ENCODE data around the gene ZNHIT2. TPM values are rescaled to one million over a fixed set of nuclear protein-coding genes. Genes with fewer than 3 reads are reported as not detected.
A peak's percentile ranks its signal among the peaks of the same experiment; 100 is the strongest.

The ZNHIT2 gene
- 22.6 and 31.8 TPM in 2 replicates for total RNA-seq
- 19.5 and 32.8 TPM in 2 replicates for polyA plus RNA-seq

DNA sequence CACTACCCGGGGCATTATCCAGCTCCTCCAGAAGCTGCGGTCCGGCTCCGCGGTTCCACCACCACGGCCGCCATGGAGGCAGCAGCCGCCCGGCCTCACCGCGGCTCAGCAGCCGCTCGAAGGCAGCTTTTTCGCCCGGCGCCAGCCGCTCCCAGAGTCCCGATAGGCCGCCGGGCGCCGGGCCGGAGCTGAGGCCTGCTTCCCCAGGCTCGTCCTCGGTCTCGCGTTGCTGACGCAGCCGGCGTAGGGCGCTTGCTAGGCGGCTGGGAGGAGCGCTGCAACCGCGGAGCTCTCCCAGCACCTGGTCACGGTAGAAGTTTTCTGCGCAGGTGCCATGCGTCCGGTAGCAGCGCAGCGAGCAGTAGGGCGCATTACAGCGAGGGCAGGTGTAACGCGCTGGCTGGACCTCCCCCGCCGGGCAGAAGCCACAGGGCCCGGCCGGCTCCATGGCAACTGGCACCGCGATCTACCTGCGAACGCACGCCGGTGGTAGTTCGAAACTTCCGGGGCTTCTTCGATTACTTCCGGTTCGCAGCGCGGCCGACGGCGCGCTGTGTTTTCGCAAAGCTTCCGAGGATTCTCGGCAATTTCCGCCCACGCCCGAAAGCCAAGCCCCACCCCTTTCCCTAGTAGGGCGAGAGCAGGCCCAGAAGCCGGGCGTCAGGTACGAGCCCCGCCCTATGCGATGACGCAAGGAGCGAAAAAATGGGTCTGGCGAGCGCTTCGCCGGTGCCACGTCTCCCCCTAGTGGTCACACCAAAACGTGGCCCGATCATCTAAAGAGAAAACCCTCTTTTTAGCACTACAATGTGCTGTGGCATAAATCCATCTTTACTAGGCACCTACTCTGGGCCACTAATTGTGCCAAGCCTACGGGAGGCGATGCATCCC, at the start of gene ZNHIT2:
Gene ZNHIT2 (minus strand): TSS at position 496 of the 891 bp plus-strand sequence. CDS start 48 bp downstream, at position 448.
- H3K4me1 ChIP-seq (ENCODE audit: low read depth) = peaks cover 6% of the 10 kb centered on the region
- DNase-seq (ENCODE audit: low read depth in 1 of 2, low spot score in 1 of 2) = peak; percentile 99
- no peaks in the 10 kb centered on the region for H3K27me3 ChIP-seq
- H3K4me3 ChIP-seq = peak within 1 kb of the TSS; percentile 84
- peaks cover 12% of the 10 kb centered on the region for H3K36me3 ChIP-seq
- TF ChIP-seq, protein P1, sequence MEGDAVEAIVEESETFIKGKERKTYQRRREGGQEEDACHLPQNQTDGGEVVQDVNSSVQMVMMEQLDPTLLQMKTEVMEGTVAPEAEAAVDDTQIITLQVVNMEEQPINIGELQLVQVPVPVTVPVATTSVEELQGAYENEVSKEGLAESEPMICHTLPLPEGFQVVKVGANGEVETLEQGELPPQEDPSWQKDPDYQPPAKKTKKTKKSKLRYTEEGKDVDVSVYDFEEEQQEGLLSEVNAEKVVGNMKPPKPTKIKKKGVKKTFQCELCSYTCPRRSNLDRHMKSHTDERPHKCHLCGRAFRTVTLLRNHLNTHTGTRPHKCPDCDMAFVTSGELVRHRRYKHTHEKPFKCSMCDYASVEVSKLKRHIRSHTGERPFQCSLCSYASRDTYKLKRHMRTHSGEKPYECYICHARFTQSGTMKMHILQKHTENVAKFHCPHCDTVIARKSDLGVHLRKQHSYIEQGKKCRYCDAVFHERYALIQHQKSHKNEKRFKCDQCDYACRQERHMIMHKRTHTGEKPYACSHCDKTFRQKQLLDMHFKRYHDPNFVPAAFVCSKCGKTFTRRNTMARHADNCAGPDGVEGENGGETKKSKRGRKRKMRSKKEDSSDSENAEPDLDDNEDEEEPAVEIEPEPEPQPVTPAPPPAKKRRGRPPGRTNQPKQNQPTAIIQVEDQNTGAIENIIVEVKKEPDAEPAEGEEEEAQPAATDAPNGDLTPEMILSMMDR (IDR thresholded peaks at IDR 0.05; ENCODE audit: low read depth, low read length) = peak; percentile 89
- H3K9me3 ChIP-seq (ENCODE audit: low read depth) = no peaks in the 10 kb centered on the region
- H3K27ac ChIP-seq = peak within 1 kb of the TSS; percentile 63

DNA sequence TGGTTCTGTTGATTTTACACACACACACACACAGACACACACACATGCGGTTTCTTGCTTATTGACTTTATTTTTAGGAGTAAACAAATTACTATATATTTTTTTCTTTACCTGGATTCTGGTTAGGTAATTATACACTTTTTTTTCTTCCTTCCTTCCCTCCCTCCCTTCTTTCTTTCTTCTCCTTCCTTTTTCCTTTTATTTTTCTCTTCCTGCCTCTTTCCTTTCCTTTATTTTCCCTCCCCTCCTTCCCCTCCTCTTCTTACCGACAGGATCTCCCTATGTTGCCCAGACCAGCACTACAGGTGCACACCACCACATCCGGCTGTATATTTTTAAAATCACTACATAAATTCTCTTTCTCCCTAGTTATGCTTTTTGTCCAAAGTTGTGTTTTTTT, 49.4 kb upstream of the ZNHIT2 start:
- Histone ChIP-seq H3K9me3 (ENCODE audit: low read depth) (no peaks in the 10 kb centered on the region), H3K36me3 (no peaks in the 10 kb centered on the region), H3K27me3 (no peaks in the 10 kb centered on the region), H3K27ac (no peak overlapping the region), H3K4me1 (ENCODE audit: low read depth) (peaks cover 5% of the 10 kb centered on the region), H3K4me3 (no peak overlapping the region)
- no peak for DNase-seq (ENCODE audit: low read depth in 1 of 2, low spot score in 1 of 2)
- TF ChIP-seq, protein P1 (IDR thresholded peaks at IDR 0.05; ENCODE audit: low read depth, low read length) = no peak

DNA sequence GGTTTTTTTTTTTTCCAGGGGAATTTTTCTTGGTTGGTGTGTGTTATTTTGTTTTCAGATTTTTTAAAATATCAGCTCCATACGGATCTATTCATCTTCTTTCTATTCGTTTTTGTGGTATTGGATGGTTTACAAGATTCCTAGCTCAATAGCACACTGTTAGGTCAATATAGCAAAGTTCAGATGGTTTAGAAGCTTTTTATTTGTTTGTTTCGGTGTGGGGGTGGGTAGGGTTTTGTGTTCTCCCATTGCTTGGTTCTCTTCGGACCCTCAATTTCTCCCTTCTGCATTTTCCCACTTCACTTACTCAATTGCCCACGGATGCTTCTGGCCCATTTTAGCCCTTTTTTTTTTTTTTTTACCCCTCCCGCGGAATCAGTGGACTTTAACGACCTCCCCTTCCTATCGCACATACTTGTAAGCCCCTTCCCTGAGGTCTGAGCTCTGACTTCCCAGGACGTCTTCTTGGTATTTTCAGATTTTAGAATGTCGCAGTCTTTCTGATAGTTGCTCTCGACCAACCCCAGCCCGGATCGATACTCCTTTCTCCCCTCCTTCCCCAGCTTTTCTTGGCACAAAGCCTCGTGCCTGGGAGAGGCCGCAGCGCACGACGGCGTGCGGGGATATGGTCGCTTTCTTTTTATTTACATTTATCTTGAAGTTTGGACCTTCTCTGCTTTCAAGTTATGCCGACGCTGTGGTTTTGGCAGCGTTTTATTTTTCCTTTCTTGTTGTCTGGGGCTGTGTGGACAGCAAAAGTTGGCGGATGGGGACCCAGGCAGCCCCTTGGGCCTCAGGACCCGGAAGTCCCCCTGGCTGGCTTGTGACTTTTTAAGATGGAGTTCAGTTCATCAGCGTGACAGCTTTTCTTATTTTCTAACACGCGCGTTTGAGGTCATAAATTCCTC, 48.2 kb upstream of the ZNHIT2 start:
- Histone ChIP-seq H3K27me3 (no peaks in the 10 kb centered on the region), H3K4me3 (no peak overlapping the region)
- DNase-seq (ENCODE audit: low read depth in 1 of 2, low spot score in 1 of 2) = peak in 1 of 2 donors; percentile 23

DNA sequence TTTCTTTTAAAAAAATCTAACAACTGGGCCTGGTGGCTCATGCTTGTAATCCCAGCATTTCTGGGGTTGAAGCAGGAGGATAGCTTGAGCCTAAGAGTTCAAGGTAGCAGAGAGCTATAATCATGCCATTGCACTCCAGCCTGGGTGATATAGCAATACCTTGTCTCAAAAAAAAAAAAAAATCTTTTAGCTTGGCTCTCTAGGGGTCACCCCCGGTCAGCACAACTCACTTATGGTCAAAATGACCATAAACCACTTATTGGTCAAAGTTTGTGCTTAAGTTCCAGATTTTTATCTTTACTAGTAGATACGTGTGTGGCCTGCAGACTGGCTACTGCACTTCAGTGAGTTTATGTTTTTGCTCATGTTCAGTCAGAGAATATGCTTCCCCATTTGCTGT, 46.2 kb upstream of the ZNHIT2 start:
- Histone ChIP-seq H3K9me3 (ENCODE audit: low read depth) (no peaks in the 10 kb centered on the region), H3K27me3 (no peaks in the 10 kb centered on the region), H3K36me3 (no peaks in the 10 kb centered on the region), H3K4me3 (no peak overlapping the region), H3K4me1 (ENCODE audit: low read depth) (no peaks in the 10 kb centered on the region), H3K27ac (no peak overlapping the region)
- TF ChIP-seq, protein P1 (IDR thresholded peaks at IDR 0.05; ENCODE audit: low read depth, low read length) = no peak
- DNase-seq (ENCODE audit: low read depth in 1 of 2, low spot score in 1 of 2) = no peak

More for the DNA sequence above, 48.2 kb upstream of the ZNHIT2 start:
- no peaks in the 10 kb centered on the region for H3K9me3 ChIP-seq (ENCODE audit: low read depth)
- no peak overlapping the region for H3K27ac ChIP-seq
- TF ChIP-seq, protein P1 (IDR thresholded peaks at IDR 0.05; ENCODE audit: low read depth, low read length) = no peak
- no peaks in the 10 kb centered on the region for H3K36me3 ChIP-seq
- peaks cover 2% of the 10 kb centered on the region for H3K4me1 ChIP-seq (ENCODE audit: low read depth)

DNA sequence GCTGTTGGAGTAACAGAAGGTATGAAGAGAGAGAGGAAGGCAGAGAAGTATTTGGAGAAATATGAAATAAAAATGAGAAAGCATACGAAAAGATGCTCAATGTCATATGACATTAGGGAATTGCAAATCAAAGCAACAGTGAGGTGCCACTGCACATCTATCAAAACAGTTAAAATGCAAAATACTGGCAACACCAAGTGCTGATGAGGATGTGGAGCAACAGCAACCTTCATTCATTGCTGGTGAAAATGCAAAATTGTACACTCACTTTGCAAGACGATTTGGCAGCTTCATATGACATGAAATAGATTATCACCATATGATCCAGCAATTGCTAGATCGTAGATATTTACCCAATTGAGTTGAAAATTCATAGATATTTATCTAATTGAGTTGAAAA, 43.1 kb upstream of the ZNHIT2 start:
- Histone ChIP-seq H3K9me3 (ENCODE audit: low read depth) (no peaks in the 10 kb centered on the region), H3K27me3 (no peaks in the 10 kb centered on the region), H3K4me3 (no peak overlapping the region), H3K4me1 (ENCODE audit: low read depth) (no peaks in the 10 kb centered on the region), H3K27ac (no peak overlapping the region), H3K36me3 (no peaks in the 10 kb centered on the region)
- TF ChIP-seq, protein P1 (IDR thresholded peaks at IDR 0.05; ENCODE audit: low read depth, low read length) = no peak
- DNase-seq (ENCODE audit: low read depth in 1 of 2, low spot score in 1 of 2) = no peak
